ENCODE data around the gene PPCDC.

Gene PPCDC

GRCh38 chr15:75019916-75020315 lies 3.5 kb upstream of the PPCDC start:
- DNase-seq: no peak

DNA sequence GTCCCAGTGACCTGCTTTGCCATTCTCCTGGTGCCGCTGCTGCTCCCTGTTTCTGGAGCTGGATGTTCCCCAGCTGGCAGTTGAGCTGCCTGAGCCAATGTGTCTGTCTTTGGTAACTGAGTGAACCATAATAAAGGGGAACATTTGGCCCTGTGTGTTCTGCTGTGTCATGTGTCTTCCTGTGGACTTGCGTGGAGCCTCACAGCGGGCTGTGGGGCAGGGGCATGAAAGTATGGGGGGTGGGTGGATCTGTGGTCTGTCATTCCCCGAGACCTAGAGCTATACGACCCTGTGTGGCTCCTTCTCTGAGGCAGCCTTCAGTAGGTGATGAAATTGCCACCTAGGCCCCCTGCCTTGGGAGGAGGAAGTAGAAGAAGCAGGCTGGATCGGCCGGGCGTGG lies 2.0 kb upstream of the PPCDC start:
- DNase-seq: no peak

DNA sequence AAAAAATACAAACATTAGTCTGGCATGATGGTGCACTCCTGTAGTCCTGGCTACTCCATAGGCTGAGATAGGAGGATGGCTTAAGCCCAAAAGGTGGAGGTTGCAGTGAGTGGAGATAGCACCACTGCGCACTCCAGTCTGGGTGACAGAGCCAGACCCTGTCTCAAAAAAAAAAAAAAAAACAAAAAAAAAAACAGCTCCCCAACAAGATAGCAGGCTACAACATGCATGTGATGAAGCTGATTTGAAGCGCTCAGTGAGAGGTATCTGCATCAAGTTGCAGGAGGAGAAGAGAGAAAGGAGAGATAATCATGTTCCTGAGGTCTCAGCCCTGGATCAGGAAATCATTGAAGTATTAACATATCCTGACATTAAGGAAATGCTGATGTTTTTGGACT lies 608 bp upstream of the PPCDC start:
- DNase-seq: no peak

DNA sequence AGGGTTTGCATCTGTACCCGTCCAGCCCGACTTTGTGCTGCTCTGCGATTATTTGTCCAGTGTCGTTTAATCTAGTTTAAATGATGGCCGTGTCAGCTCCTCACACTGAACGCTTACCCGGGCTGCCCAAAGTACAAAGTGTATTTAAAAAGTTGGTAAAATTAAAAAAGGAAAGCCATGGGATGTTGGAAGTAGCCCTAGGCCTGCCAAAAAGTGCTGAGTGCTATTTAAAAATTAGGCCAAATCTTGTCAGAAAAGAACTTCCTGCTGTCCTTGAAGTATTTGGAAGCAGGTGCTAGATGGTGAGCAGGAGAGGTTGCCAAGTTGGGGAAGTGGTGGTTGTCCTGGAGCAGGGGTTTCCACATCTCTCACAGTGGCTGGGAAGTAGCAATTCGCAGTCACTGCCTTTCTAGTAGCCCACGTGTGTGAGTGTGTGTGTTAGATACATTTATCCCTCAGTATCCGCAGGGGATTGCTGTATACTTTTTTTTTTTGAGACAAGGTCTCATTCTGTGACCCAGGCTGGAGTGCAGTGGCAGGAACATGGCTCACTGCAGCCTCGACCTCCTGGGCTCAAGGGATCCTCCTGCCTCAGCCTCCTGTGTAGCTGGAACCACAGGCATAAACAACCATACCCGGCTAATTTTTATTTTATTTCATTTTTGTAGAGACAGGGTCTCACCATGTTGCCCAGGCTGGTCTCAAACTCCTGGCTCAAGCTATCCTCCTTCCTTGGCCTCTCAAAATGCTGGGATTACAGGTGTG lies 664 bp downstream of the PPCDC start:
- no peak for DNase-seq

DNA sequence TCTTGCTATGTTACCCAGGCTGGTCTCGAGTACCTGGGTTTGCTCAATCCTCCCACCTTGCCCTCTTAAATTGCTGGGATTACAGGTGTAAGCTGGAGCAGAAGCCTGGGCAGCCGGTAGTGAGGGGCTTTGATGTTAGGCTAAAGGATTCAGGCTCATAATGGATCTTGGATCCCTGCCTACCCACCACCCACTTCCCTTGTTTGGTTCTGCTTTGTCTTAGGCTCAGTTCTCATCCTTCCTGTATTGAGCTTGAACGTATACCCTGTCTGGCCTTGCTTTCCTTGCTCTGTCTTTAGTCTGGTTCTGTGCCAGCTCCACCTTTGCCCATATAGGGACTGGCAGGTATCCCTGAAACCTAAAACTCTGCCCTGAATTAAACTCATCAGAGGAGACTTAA lies 1.7 kb downstream of the PPCDC start:
- no peak for DNase-seq

GRCh38 chr15:75025548-75026260 lies 2.3 kb downstream of the PPCDC start:
- no peak for DNase-seq

GRCh38 chr15:75027551-75027950 lies 4.2 kb downstream of the PPCDC start:
- DNase-seq: no peak

DNA sequence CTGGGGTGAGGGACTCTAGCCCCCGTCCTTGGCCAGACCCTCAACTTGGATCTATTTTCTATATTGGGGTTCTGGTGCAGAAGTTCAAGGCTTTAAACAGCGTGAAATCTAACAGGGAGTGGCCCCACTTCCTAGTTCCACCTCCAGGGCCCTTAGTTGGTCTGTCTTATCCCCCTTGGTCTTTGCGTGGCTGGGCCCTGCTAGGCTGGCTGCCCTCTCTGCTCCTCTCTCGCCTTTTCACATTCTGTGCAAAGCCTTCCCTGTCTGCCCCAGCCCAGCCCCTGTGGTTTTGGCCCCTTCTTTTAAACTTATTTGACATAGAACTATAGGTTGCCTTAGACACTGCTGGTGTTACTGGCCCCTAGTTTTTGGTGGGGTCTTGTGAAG lies 5.6 kb downstream of the PPCDC start:
- no peak for DNase-seq

DNA sequence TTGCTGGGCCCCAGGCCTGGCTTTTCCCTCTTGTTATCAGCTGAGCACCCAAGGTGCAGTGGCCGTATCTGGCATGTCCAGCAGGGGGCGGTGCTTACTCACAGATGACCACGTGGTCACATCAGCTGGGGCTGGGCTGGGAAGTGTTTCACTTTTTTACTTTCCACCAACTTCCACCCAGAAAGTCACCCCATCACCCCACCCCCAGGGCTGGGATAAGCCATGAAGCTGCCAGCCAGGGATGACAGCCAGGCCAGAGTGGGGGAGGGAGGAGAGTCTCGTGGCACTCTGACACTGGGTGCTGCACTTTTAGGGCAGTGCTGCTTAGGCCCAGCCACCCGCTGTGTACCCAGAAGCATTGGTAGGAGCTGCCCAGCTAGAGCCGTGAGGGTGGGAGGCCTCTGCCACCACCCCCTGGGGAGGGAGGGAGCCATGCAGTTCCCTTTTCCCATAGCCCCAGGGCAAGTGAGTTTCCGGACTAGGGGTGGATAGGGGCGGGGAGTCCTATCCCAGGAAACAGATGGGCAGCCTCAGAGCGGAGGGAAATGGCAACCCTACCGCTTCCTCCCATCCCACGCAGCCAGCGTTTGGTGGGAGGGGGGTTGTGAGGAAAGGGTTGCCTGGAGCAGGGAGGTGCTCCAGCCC lies 6.1 kb downstream of the PPCDC start:
- peak; percentile 87 for DNase-seq

DNA sequence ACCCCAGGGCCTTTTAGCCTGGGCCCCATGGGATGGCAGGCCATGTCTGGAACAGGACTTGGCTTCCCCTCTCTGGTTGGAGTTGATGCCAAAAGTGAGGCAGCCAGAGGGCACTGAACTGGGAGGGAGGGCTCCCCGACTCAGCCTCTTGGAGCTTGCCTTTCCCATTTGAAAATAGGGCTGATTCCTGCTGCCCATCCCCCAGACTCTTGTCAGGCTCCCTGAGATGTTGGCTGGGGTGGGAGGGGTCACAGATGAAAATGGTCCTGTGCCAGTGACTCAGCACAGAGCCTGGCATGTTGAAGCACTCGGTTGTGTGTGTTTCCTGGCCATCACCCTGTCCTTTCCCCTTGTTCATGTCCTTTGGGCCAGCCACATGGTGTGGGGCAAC lies 6.6 kb downstream of the PPCDC start:
- no peak for DNase-seq

GRCh38 chr15:75030424-75030823 lies 7.0 kb downstream of the PPCDC start:
- DNase-seq: no peak

DNA sequence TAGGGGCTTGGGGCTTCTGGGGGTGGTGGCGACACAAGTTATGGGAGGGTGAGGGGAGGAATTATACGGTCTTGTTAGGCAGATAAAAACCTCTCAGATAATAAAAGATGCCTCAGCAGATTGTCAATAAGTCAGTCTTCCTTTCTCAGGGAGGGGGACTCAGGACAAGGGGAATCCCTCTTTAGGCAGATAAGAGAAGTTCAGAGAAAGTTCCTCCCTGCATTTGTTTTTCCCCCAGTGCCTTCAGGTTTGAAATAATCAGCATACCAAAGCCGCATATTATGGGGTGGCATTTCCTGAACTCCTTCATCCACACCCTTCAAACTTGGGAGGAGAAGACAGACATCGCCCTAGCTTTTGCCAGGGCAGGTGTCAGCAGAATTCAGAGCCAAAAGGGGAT lies 8.5 kb downstream of the PPCDC start:
- no peak for DNase-seq

- no peak for DNase-seq
These were observed 9.0 kb downstream of the PPCDC start for GRCh38 chr15:75032395-75032794.

GRCh38 chr15:75033809-75034208 lies 10.4 kb downstream of the PPCDC start:
- no peak for DNase-seq

- DNase-seq: no peak
These were observed 11.2 kb downstream of the PPCDC start for GRCh38 chr15:75034615-75035014.

- no peak for DNase-seq
These were observed 12.8 kb downstream of the PPCDC start for GRCh38 chr15:75036212-75036616.

- no peak for DNase-seq
These were observed 14.3 kb downstream of the PPCDC start for GRCh38 chr15:75037685-75038084.

GRCh38 chr15:75038231-75038630 lies 14.8 kb downstream of the PPCDC start:
- no peak for DNase-seq

DNA sequence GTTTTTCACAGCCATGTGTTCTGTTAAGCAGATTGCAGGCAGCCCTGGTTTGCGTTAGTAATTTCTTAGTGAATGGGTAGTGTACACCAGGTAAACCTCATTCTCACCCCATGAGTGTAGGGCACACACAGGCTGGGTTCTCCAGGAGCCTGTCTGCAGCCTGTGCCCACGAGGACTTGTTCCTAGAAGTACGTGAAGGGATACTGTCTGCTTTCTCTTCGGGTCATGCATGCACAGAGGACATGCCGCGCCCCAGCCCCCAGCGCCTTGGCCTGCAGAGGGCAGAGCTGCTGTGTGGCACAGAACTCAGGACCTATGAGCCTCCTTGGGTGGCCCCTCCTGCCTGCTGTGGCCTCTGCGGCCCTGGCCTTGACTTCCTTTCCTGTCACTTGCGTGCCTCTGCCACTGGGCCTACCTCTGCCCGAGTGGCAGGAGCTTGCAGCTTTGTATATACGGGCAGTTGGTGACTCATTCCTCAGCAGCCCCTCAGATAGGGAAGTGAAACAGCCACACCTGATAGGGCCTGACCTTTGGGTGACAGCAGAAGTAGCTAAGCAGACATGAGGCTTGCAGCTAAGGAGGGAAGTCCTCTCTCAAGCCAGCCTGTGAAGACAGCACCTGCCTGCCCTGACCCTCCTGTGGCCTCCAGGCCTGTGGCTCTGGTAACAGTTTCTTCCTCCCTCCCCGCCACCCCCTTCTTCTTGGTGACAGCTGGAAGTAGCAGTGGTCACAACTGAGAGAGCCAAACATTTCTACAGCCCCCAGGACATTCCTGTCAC lies 19.5 kb downstream of the PPCDC start:
- DNase-seq: peak; percentile 33

GRCh38 chr15:75043509-75044257 lies 20.3 kb downstream of the PPCDC start:
- no peak for DNase-seq

DNA sequence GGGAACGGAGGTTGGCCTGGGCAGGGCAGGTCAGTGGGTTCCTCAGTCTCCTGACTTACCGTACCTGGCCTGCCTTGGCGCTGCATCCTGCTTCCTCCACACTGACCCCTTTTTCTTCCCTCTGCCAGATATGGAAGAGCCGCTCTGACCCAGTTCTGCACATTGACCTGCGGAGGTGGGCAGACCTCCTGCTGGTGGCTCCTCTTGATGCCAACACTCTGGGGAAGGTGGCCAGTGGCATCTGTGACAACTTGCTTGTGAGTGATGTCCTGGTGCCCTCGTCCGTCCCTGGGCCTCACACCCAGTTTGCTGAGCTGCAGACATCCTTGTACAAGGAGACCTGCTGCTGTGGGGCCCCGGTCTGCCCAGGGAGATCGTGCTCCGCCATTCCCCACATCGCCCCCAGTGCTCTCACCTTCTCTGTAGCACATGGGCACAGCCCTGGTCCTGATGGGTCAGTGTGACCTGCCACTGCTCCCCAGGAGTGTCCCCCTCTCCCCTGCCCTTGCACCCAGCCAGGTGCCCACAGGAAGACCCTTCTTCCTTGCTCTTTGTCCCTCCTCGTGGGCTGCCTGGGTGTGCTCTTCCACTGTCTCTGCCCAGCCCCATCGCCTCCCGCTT lies 21.0 kb downstream of the PPCDC start:
- no peak for DNase-seq
